ENCODE data around the gene FAM118A.
"Not testable (repeated sequence)": the region's sequence is repeated elsewhere in the genome, so short reads cannot be mapped to it uniquely, and the experiment has no call there.

FAM118A gene

DNA sequence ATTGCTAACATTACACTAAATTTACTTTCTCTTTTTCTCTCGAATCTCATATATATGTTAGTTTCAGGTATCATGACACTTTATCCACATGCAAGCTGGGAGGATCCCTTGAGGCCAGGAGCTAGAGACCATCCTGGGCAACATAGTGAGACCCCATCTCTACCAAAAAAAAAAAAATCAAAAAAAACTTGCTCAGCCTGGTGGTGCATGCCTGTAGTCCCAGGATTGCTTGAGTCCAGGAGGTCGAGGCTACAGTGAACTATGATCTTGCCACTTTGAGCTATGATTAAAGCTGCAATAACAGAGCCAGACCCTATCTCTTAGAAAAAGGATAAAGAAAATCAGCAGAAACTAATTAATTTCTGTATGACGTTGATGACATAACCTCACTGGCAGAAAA is 28.7 kb upstream of the FAM118A start:
- no peak for DNase-seq (ENCODE audit: low spot score)

DNA sequence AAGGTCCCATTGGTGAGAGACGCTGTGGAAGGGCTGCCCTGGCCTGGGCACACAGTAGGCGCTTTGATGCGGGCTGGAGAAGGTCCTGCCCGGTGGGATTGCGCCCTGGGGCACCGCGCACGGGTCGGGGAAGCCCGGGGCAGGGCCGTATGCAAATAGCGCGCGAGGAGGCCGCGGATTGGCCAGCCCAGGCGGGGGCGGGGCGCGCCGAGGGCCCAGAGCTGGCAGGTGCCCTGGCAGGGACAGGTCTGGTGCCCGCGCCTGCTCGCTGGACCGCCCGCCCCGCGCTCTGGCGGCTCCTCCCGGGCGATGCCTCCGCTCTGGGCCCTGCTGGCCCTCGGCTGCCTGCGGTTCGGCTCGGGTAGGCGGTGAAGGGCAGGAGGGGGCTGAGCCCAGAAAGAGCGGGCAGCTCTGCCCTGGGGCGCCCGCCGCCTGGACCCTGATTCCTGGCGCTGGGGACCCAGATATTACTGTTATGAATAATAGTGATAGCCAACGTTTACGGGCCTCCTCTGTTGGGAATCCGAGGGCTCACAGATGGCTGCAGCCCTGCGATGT is 24.9 kb upstream of the FAM118A start, which contains the start of gene UPK3A:
Gene UPK3A, plus strand, starts transcription at position 245 of the 558 bp plus-strand sequence. Its CDS starts 65 bp downstream, at position 310.
- peak; percentile 74 for DNase-seq (ENCODE audit: low spot score)

DNA sequence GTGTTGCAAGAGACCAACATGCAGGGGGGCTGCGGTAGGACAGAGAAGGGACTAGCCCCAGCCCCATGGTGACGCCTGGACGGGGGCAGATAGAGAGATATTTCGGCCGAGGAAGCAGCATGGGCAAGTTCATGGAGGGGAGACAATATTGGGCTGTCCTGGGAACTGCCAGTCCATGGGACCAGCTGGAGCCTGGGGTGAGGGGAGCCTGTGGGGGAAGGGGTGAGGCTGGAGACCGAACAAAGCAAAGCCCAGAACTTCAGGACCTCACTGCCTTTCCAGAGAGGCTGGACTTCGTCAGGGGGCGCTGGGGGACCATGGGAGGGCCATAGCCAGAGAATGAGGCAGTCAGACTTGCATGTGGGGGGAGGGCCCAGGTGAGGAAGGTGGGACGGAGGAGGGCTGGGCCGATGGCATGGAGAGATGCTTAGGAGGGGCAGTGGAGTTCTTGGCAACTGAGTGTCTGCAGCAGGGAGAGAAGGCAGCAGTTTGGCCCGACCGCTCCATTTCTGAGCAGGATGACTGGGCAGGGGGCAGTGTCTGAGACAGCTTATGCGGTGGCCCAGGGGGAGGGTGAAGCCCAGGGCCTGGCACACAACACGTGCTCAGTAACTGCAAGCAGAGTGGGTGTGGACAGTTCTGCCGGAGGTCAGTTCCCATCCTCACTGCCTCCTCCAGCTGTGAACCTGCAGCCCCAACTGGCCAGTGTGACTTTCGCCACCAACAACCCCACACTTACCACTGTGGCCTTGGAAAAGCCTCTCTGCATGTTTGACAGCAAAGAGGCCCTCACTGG is 24.3 kb upstream of the FAM118A start:
- no peak for DNase-seq (ENCODE audit: low spot score)

DNA sequence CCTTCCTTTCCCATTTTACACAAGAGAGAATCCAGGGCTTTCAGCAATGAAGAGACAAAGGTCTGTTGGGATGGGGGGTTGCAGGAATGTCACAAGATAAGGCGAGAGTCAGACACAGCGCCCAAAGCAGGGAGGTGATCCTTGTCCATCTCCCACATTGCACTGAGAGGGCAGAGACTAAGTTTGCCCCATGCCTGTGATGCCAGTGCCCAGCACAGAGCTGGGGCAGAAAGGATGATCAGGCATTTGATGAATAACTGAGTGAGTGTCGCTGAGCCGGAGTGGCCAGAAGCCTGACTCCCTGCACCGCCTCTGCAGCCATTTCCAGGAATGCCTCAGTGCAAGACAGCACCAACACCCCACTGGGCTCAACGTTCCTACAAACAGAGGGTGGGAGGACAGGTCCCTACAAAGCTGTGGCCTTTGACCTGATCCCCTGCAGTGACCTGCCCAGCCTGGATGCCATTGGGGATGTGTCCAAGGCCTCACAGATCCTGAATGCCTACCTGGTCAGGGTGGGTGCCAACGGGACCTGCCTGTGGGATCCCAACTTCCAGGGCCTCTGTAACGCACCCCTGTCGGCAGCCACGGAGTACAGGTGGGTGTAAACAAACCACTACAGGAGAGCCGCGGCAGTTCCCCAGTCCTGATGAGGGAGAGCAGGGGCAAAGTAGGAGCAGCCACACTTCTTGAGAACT is 22.7 kb upstream of the FAM118A start:
- DNase-seq (ENCODE audit: low spot score), result no peak

DNA sequence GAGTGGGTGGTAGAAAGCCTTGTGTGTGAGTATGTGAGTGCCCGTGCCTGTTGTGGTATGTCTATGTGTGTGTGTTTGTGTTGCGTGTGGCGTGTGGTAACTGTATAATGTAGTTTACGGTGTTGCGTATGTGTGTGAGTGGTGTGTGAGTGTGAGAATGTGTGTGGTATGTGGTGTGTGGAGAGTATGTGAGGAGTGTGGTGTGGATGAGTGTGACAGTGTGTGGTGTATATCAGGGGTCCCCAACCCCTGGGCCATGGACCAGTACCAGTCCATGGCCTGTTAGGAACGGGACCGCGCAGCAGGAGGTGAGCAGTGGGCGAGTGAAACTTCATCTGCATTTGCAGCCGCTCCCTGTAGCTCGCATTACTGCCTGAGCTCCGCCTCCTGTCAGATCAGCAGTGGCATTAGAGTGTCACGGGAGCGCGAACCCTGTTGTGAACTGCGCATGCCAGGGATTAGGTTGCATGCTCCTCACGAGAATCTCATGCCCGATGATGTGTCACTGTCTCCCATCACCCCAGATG is 19.3 kb upstream of the FAM118A start:
- no peak for DNase-seq (ENCODE audit: low spot score)

DNA sequence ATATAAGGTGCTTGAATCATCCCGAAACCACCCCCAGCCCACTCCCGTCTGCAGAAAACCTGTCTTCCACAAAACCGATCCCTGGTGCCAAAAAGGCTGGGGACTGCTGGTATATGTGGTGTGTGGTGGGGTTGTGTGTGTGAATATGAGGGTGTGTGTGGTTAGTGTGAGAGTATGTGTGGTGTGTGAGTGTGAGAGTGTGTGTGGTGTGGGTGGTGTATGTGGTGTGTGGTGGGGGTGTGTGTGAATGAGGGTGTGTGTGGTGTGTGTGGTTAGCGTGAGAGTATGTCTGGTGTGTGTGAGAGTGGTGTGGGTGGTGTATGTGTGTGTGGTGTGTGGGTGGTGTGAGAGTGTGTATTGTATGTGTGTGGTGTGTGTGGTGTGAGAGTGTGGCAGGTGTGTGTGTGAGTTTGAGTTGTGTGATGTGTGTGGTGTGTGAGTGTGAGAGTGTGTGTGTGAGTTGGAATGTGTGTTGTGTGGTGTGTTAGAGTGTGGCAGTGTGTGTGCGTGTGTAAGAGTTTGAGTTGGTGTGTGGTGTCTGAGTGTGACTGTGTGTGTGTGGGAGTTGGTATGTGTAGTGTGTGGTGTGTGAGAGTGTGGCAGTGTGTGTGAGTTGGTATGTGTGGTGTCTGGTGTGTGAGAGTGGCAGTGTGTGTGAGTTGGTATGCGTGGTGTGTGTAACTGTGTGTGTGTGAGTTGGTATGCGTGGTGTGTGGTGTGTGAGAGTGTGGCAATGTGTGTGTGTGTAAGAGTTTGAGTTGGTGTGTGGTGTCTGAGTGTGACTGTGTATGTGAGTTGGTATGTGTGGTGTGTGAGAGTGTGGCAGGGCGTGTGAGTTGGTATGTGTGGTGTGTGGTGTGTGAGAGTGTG is 18.4 kb upstream of the FAM118A start:
- no peak for DNase-seq (ENCODE audit: low spot score)

DNA sequence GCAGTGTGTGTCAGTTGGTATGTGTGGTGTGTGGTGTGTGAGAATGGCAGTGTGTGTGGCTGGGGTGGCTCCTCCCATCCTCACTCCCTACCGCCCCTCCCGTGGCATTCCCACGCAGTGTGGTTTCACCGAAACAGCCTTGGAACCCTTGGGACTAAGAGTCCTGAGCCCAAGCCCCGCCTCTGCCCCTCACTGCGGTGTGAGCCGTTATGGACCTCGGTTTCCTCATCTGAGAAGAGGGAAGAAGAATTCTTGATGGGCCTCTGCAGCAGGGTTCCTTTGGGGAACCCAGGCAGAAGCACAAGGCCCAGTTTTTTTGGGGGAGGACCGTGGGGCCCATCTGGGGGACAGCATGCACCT is 17.8 kb upstream of the FAM118A start:
- no peak for DNase-seq (ENCODE audit: low spot score)

DNA sequence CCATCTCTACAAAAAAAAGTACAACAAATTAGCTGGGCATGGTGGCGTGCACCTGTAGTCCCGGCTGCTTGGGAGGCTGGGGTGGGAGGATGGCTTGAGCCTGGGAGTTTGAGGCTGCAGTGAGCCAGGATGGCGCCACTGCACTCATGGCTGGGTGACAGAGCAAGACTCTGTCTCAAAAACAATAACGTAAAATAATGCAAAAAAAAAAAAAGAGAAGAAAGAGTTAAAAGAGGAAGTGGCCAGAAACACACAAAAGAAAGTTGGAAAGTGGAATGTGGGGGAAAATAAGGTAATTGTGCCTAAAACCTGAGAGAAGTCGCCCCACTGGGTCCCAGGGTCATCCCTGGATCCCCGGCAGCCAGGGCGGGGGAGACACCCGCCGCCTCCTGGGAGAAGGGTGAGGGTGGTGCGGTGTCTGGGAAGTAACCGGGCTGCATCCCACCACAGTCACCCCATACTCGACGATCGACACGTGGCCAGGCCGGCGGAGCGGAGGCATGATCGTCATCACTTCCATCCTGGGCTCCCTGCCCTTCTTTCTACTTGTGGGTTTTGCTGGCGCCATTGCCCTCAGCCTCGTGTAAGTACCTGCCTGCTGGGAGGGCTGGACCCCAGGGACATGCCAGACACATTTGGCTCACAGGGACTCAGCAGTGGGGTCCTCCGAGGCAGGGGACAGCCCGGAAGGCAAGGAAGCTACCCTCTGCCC is 16.8 kb upstream of the FAM118A start:
- no peak for DNase-seq (ENCODE audit: low spot score)

DNA sequence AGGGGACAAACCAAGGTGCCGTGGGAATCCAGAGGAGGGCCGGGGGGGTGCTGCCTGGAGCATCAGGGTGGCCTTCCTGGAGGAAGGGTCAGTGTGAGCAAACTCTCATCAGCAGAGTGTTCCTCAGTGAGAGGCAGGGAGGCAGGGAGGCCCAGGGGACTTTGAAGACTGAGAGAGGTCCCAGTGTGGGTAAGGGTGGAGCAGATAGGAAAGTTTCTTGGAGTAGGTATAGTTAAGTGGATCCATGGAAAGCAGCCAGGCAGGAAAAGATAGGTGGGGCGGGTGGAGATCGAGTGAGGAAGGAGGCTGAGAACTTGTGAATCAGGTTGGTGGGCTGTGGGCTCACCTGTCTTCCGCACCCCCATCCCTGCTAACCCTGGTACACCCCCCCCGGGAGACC is 15.7 kb upstream of the FAM118A start:
- no peak for DNase-seq (ENCODE audit: low spot score)

DNA sequence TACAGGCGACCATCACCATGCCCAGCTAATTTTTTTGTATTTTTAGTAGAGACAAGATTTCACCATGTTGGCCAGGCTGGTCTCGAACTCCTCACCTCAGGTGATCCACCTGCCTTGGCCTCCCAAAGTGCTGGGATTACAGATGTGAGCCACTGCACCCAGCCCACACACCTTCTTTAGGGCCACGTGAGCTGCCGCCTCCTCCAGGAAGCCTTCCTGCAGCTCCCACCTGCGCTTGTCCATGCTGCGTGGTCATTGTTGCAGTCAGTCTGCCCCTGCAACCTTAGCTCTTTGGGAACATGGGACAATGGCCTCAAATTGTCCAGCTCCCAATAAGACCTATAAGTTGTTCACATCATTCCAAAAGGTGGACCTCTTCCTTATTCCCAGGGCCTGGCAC is 14.7 kb upstream of the FAM118A start:
- DNase-seq (ENCODE audit: low spot score), result not testable (repeated sequence)

DNA sequence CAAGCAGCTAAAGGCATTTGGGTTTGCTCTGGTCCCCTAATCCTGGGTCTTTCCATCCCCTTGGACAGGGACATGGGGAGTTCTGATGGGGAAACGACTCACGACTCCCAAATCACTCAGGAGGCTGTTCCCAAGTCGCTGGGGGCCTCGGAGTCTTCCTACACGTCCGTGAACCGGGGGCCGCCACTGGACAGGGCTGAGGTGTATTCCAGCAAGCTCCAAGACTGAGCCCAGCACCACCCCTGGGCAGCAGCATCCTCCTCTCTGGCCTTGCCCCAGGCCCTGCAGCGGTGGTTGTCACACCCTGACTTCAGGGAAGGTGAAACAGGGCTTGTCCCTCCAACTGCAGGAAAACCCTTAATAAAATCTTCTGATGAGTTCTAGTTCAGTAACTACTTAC is 14.2 kb upstream of the FAM118A start:
- DNase-seq (ENCODE audit: low spot score), result no peak

DNA sequence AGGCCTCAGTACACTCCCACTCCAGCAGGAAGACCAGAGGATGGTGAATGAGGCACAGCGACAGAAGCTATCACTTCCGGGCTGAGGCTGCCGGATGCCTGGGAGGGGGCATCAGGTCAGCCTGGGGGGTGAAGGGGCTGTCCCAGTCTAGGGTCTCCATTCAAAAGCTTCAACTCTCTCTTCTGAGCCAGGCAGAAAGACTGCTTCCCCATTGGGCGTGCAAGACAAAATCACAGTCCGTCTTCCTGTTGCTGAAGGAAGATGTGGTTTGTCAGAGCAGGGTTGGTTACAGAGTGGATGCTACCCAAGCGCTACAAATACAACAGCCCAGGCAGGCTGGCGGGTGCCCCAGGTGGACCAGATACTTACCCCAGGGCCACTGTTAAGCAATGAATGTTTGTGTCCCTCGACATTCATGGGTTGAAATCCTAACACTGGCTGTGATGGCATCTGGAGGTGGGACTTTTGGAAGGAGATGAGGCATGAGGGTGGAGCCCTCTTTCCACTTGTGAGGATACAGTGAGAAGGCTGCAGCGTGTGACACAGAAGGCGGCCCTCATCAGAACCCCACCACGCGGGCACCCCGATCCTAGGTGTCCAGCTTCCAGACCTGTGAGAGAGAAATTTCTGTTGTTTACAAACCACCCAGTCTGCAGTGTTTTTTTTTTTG is 13.0 kb upstream of the FAM118A start:
- DNase-seq (ENCODE audit: low spot score), result no peak

DNA sequence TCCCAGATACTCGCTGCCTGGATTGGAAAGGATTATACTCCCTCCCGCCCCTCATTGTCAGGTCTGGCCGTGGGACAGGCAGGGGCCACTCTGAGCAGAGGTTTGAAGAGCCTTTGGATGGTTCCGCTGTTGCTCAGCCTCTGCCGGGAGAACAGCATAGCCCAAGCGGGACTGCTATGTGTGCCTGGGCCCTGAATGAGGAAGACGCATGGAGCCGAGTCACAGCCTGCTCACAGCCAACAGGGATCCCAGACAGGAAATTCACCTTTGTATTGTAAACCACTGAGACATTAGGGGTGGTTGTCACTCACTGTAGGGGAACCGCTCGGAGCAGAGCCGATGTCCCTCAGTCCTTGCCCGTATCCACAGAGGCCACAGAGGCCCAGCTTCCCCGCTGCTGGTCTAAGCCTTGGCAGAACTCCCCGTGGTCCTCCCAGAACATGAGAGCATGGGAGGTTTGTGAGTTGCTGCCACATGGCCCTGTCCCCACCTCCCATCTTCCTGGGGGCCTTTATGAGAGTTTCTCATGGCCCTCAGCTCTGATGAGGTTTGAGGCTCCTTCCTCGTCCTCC is 10.7 kb upstream of the FAM118A start:
- no peak for DNase-seq (ENCODE audit: low spot score)

DNA sequence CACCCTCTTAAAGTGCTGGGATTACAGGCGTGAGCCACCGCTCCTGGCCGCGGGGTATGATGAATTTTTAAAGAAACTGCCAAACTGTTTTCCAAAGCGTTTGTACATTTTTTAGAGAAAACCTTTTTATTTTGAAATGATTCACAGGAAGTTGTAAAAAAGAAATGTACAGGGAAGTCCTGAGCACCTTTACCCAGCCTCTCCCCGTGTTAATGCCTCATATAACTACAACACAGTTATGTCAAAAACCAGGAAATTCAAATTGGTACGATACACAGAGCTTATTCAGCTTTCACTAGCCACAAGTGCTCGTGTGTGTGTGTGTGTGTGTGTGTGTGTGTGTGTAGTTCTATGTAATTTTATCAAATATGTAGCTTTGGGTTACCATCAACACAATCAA is 7.0 kb upstream of the FAM118A start:
- DNase-seq (ENCODE audit: low spot score), result peak; percentile 16

DNA sequence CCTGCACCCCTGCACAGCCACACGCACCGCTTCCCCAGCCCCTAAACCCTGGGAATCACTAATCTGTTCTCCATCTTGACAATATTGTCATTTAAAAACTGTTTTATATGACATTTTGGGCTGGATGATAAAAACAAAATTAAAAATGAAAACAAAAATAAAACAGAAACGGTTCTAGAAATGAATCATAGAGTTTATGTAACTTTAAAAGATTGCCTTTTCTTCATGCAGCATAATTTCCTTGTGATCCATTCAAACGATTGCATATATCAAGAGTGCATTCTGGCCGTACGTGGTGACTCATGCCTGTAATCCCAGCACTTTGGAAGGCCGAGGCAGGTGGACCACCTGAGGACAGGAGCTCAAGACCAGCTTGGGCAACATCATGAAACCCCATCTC is 6.6 kb upstream of the FAM118A start:
- no peak for DNase-seq (ENCODE audit: low spot score)

DNA sequence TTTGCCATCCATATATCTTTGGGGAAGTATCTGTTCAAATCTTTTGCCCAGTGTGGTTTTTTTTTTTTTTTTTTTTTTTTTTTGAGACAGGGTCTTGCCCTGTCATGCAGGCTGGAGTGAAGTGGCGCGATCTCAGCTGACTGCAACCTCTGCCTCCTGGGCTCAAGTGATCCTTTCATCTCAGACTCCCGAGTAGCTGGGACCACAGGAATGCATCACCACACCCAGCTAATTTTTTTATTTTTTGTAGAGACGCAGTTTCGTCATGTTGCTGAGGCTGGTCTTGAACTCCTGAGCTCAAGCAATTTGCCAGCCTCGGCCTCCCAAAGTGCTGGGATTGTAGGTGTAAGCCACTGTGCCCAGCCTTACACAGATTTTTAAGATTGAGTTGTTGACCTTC is 4.8 kb upstream of the FAM118A start:
- peak; percentile 38 for DNase-seq (ENCODE audit: low spot score)

DNA sequence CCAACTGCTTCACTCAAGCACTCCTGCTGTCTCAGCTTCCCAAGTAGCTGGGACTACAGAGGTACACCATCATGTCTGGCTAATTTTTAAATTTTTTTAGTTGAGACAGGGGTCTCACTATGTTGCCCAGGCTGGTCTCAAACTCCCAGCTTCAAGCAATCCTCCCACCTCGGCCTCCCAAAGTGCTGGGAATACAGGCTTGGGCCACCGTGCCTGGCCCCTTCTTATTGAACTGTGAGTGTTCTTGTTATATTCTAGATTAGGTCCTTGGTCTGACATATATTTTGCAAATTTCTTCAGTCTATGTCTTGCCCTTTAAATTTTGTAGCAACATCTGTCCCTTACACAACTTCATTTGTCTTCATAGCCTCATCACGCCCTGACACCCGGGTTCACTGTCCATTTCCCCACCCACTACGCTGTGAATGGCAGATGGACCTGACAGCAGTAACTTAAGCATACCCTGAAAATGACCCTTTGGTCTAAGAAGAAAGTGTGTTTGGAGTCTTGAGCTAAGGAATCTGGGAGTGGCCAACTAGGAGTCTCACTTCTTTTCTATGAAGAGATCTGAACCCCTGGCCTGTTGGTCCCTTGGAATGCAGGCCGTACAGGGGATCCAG is 4.2 kb upstream of the FAM118A start:
- DNase-seq (ENCODE audit: low spot score), result no peak

DNA sequence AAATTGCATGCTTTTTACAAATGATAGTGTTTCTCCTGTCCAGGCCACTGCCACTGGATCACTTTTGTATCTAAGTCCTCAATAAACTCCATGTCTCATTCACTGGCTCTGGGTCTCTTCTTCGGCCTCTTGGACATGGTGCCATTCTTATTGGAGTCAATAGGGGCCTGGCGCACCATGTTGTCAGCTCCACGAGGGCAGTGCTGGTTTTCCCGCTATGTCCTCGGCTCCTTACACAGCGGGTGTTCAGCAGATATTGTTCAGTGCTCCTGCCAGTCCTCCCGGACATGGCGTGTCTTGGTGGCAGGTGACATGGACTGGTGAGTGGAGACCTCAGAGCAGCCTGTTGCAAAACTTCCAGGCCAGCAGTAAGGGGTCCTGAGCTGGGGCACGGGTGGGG is 3.6 kb upstream of the FAM118A start:
- no peak for DNase-seq (ENCODE audit: low spot score)

DNA sequence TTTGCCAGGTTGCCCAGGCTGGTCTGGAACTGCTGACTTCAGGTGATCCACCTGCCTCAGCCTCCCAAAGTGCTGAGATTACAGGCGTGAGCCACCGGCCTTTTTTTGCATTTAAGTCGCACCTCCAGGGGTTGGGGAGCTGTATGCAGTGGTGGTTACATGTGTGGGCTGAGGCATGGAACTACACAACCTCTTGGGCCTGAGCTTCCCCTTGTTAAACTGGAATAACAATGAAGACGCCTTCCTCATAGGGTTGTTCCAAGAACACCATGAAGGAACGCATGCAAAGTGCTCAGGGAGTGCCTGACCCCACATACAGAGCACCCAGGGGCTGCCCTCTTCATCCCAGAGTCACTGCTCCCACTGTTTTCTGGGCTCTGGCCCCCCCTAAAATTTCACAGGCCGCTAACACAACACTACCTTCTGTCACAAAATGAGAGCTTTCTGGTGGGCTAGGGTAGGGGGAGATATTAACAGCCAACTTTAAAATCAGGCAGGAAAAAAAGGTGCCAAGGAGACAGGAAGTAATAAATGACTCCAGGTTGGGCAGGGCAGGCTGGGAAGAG is 1.3 kb upstream of the FAM118A start:
- DNase-seq (ENCODE audit: low spot score), result peak; percentile 67

DNA sequence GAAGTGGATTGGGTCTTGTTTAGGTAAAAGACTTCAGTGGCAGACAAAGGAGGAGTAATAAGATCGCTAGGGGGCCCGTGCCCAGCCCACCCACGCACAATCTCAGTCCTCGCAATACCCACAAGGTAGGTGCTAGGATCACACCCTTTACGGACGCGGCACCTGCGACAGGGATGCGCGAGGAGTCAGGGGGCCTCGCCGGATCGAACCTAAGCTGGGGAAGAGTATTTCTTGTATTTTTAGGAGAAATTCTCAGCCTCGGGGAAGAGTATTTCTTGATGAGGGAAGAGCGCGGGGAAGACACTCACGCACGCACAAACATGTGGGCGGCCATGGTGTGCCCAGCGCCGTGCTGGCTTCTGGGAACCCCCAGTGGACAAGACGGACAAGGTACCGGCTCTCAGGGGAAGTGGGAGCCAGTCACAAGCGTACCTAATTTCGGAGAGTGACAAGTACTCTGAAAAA is 745 bp upstream of the FAM118A start:
- DNase-seq (ENCODE audit: low spot score), result no peak
